GM12878 (cell line): Measurements from ENCODE around the gene GPR152. TPM values are rescaled to one million over a fixed set of nuclear protein-coding genes. Genes with fewer than 3 reads are reported as not detected.
"Not testable (repeated sequence)": the region's sequence is repeated elsewhere in the genome, so short reads cannot be mapped to it uniquely, and the experiment has no call there.

Experiments
- ATAC-seq: fragments of 200-7000 bp; cut with Tn5 transposase; 3 replicates; pipeline ENCODE4 v1.9.1; 2020; ENCODE audit warnings: mild to moderate bottlenecking, moderate library complexity
- BruUV-seq: library from RNA; stranded (reverse); fragments of 400-500 nt; replicated peaks from 2 replicates; lab custom pipeline; 2021; lab: Mats Ljungman, UMichigan
- CTCF ChIA-PET: fragments of 300-600 bp; sonication (Branson Sonifier 250); formaldehyde crosslinking; extraction: SDS; loops from one replicate; lab custom pipeline; 2021; ENCODE audit warnings: inconsistent platforms; lab: Yijun Ruan, JAX
- POLR2A ChIA-PET: fragments of 350-600 bp; formaldehyde crosslinking; extraction: SDS; loops from one replicate; lab custom pipeline; 2021; ENCODE audit warnings: inconsistent platforms; lab: Charles Lee
- RAD21 ChIA-PET: fragments of 300-600 bp; sonication (Branson Sonifier 250); formaldehyde crosslinking; loops from one replicate; lab custom pipeline; 2023; ENCODE audit warnings: antibody characterized with exemption; ENCODE audit not compliant: unreplicated experiment; lab: Charles Lee
- SMC1A ChIA-PET: fragments of 300-600 bp; sonication (Branson Sonifier 250); formaldehyde crosslinking; loops from one replicate; lab custom pipeline; 2023; ENCODE audit not compliant: unreplicated experiment, uncharacterized antibody; lab: Charles Lee
- DNase-seq: peaks from one replicate; pipeline ENCODE4 v3.0.0-alpha.2; 2011; ENCODE audit warnings: low read depth, low spot score
- FAIRE-seq: peaks from 3 replicates; lab custom pipeline; 2011; peaks lifted over from hg19 to GRCh38; lab: Jason Lieb, UNC
- H2AFZ ChIP-seq: 2 replicates; pipeline ENCODE4 v1.6.0; 2011; ENCODE audit warnings: low read depth, low read length, control low read depth; ENCODE audit not compliant: control insufficient read depth
- H3K27ac ChIP-seq: 2 replicates; pipeline ENCODE4 v1.5.1; 2011; ENCODE audit warnings: control low read depth; ENCODE audit not compliant: control insufficient read depth, insufficient read depth
- H3K27me3 ChIP-seq, 2 experiments: replicated peaks in 1 of 2; 2 replicates each; pipeline versions ENCODE4 v1.6.0 to v1.6.1; 2011; ENCODE audit warnings: low read length in 1 of 2; ENCODE audit not compliant: control insufficient read depth in 2 of 2, insufficient read depth in 2 of 2
- H3K36me3 ChIP-seq, 2 experiments: 2 replicates each; pipeline ENCODE4 v1.5.1; 2011; ENCODE audit warnings: low read length in 1 of 2; ENCODE audit not compliant: control insufficient read depth in 2 of 2, insufficient read depth in 2 of 2
- H3K4me1 ChIP-seq: 2 replicates; pipeline ENCODE4 v1.6.1; 2011; ENCODE audit warnings: mild to moderate bottlenecking, low read length, moderate library complexity, mixed read lengths; ENCODE audit not compliant: control insufficient read depth, insufficient read depth
- H3K4me2 ChIP-seq: 2 replicates; pipeline ENCODE4 v1.6.0; 2011; ENCODE audit warnings: control low read depth; ENCODE audit not compliant: control insufficient read depth, insufficient read depth
- H3K4me3 ChIP-seq: fragments of 200-600 bp; sonication (generic); 2 replicates; pipeline ENCODE4 v1.5.1; 2016
- H3K79me2 ChIP-seq: 2 replicates; pipeline ENCODE4 v1.6.0; 2011; ENCODE audit warnings: low read length; ENCODE audit not compliant: control insufficient read depth, insufficient read depth
- H3K9ac ChIP-seq: 2 replicates; pipeline ENCODE4 v1.8.0; 2011; ENCODE audit warnings: low read length, control low read depth, mixed read lengths; ENCODE audit not compliant: control insufficient read depth, insufficient read depth
- H3K9me3 ChIP-seq: replicated peaks from 3 replicates; pipeline ENCODE4 v1.5.1; 2011; ENCODE audit warnings: mild to moderate bottlenecking, low read length; ENCODE audit not compliant: control insufficient read depth, insufficient read depth
- H4K20me1 ChIP-seq: 2 replicates; pipeline ENCODE4 v1.6.0; 2011; ENCODE audit not compliant: control insufficient read depth, insufficient read depth
- GABPA ChIP-seq: IDR thresholded peaks from 2 replicates; pipeline ENCODE4 v1.6.1; 2014; ENCODE audit warnings: antibody characterized with exemption, low read depth, mild to moderate bottlenecking, inconsistent platforms
- MLLT1 ChIP-seq: fragments of 450-650 bp; IDR thresholded peaks from 2 replicates; pipeline ENCODE4 v1.6.1; 2016; ENCODE audit warnings: mild to moderate bottlenecking
- POLR2A ChIP-seq: IDR thresholded peaks from 2 replicates; pipeline ENCODE4 v1.6.1; 2011; ENCODE audit warnings: low read depth, mild to moderate bottlenecking, low read length
- SIN3A ChIP-seq: IDR thresholded peaks from 2 replicates; pipeline ENCODE4 v1.6.1; 2012; ENCODE audit warnings: low read depth, low read length, improper control_type of control experiment
- TCF12 ChIP-seq: IDR thresholded peaks from 2 replicates; pipeline ENCODE4 v1.6.1; 2011; ENCODE audit warnings: low read depth, mild to moderate bottlenecking, low read length
- WGBS: methylation state at CpG from one replicate; pipeline ENCODE4 v1.1.6; 2016; ENCODE audit warnings: low lambda C conversion rate; ENCODE audit not compliant: insufficient replicate concordance, insufficient coverage; ENCODE audit errors: missing lambda C conversion rate; 5-methylcytosine and 5-hydroxymethylcytosine counted together
- in situ Hi-C: fragments of 300-500 bp; cut with MboI; formaldehyde crosslinking; loops from 9 replicates; pipeline ENCODE4 v1.14.3; 2018; ENCODE audit warnings: mixed read lengths
- intact Hi-C: fragments of 100-400 bp; cut with micrococcal nuclease; formaldehyde crosslinking; loops from one replicate; pipeline ENCODE4 v1.14.2; 2022; ENCODE audit not compliant: unreplicated experiment
- polyA plus RNA-seq, 11 experiments: library from polyadenylated mRNA; depleted of rRNA in 4 of 11; unstranded in 6 of 11; stranded (reverse) in 5 of 11; fragments of >200 nt; fragmentation: Nextera tagmentation in 4 of 11; fragmentation: Illumina TruSeq in 1 of 11; extraction: Ambion mirVana in 4 of 11; extraction: Trizol in 1 of 11; gene quantifications; 1 replicate in 1 of 11; 2 replicates in 10 of 11; pipeline versions ENCODE4 v1.2.1 to v1.2.3, GENCODE V29; 2011 to 2016; ENCODE audit warnings: inconsistent platforms in 2 of 11, missing spikeins in 2 of 11, low read depth in 1 of 11
- total RNA-seq, 4 experiments: library from RNA; depleted of rRNA in 3 of 4; stranded (reverse); fragments of >200 nt in 3 of 4; fragmentation: Illumina TruSeq in 1 of 4; extraction: Trizol in 1 of 4; gene quantifications; 2 replicates each; pipeline versions ENCODE4 v1.2.1 to v1.2.3, GENCODE V29; 2013 to 2021

The GPR152 gene
- total and polyA plus RNA-seq, 10 of the 15 experiments (the other 5 are each of a cell fraction or from before 2014, with no cell fraction given) = not detected

GRCh38 chr11:67428052-67429001 lies 24.2 kb downstream of the GPR152 start, which contains the start of gene RPS6KB2 (continued):
- TF ChIP-seq POLR2A (peak; percentile 87), TCF12 (peak; percentile 82), GABPA (no peak), SIN3A (peak; percentile 90)

GRCh38 chr11:67427364-67427859 lies 25.1 kb downstream of the GPR152 start:
- ChIA-PET SMC1A (interaction anchor here (1.5 to 2.3 kb wide), 3 partner anchors 11 to 26 kb away, joined by 6 to 10 read pairs (median 10); partner anchors contain the start of genes PPP1CA, PTPRCAP and TBC1D10C), RAD21 (interaction anchor here (0.8 to 2.1 kb wide), 7 partner anchors 10 to 54 kb away, joined by 3 to 8 read pairs (median 3); partner anchors contain the start of genes CORO1B, PTPRCAP, TBC1D10C and TMEM134), CTCF (interaction anchor here (1.0 to 1.7 kb wide), 2 partner anchors 9 to 61 kb away, joined by 3 to 4 read pairs; no protein-coding TSS in a partner anchor), POLR2A (interaction anchor here (0.8 to 4.4 kb wide), 10 partner anchors 11 to 60 kb away, joined by 3 to 28 read pairs (median 4); partner anchors contain the start of genes PPP1CA, PTPRCAP, TBC1D10C and TMEM134)
- H3K27me3 ChIP-seq, H3K4me1 ChIP-seq, H3K36me3 ChIP-seq, BruUV-seq, H3K9me3 ChIP-seq, in situ Hi-C loops, DNase-seq, H4K20me1 ChIP-seq, intact Hi-C loops, FAIRE-seq: not testable (repeated sequence)
- ATAC-seq = peak; percentile 28
- peak overlapping the region; percentile 69 for H3K27ac ChIP-seq
- peaks cover 18% of the 10 kb centered on the region for H3K79me2 ChIP-seq
- peak; percentile 69; the same call in 1 of the 2 replicates for TF ChIP-seq MLLT1
- peak overlapping the region; percentile 100 for H3K4me3 ChIP-seq
- WGBS = 58% methylated on average over 19 of the region's 19 CpGs
- peak overlapping the region; percentile 60 for H3K4me2 ChIP-seq
- peak overlapping the region; percentile 98 for H2AFZ ChIP-seq
- H3K9ac ChIP-seq = peak overlapping the region; percentile 93
